Measurements from ENCODE around the gene COL17A1. TPM values are rescaled to one million over a fixed set of nuclear protein-coding genes. Genes with fewer than 3 reads are reported as not detected.

The COL17A1 gene
- polyA plus RNA-seq, 4 donors = 4.9 to 78.1 (median 35.5) TPM

- Histone ChIP-seq H3K36me3 (ENCODE audit: control insufficient read depth in 3 of 3, insufficient read depth in 2 of 3, low read depth in 1 of 3, low read length in 3 of 3) (no peaks in the 10 kb centered on the region), H3K4me1 (ENCODE audit: control insufficient read depth in 3 of 3, insufficient read depth in 2 of 3, low read depth in 1 of 3, low read length in 2 of 3) (peaks cover 0 to 18% (median 6%) of the 10 kb centered on the region in 3 donors), H3K9me3 (ENCODE audit: control insufficient read depth in 2 of 2, insufficient read depth in 1 of 2, low read depth in 1 of 2, low read length in 1 of 2) (no peaks in the 10 kb centered on the region), H3K27me3 (ENCODE audit: control insufficient read depth in 3 of 3, insufficient read depth in 3 of 3, low read length in 3 of 3) (no peaks in the 10 kb centered on the region), H3K27ac (ENCODE audit: low read depth in 1 of 3, low read length in 2 of 3) (no peak overlapping the region), H3K4me3 (ENCODE audit: low read depth in 1 of 3, low read length in 3 of 3) (no peak overlapping the region)
- DNase-seq = no peak
- WGBS, 3 donors = 78 to 83% (median 82%) methylated on average over 6 of the region's 6 CpGs
- no peak for FAIRE-seq
Measured at GRCh38 chr10:104074505-104074904, 11.2 kb downstream of the COL17A1 start.

- WGBS, 3 donors = 62 to 87% (median 68%) methylated on average over 5 of the region's 5 CpGs
- FAIRE-seq = no peak
Measured at GRCh38 chr10:104072786-104073185, 12.9 kb downstream of the COL17A1 start.

GRCh38 chr10:104069613-104070012 lies 16.1 kb downstream of the COL17A1 start:
- Histone ChIP-seq H3K27ac (ENCODE audit: low read depth in 1 of 3, low read length in 2 of 3) (peak overlapping the region in 2 of 3 donors; percentile 51 to 69), H3K4me3 (ENCODE audit: low read depth in 1 of 3, low read length in 3 of 3) (no peak overlapping the region), H3K9me3 (ENCODE audit: control insufficient read depth in 2 of 2, insufficient read depth in 1 of 2, low read depth in 1 of 2, low read length in 1 of 2) (no peaks in the 10 kb centered on the region), H3K27me3 (ENCODE audit: control insufficient read depth in 3 of 3, insufficient read depth in 3 of 3, low read length in 3 of 3) (no peaks in the 10 kb centered on the region), H3K4me1 (ENCODE audit: control insufficient read depth in 3 of 3, insufficient read depth in 2 of 3, low read depth in 1 of 3, low read length in 2 of 3) (peaks cover 0 to 30% (median 4%) of the 10 kb centered on the region in 3 donors), H3K36me3 (ENCODE audit: control insufficient read depth in 3 of 3, insufficient read depth in 2 of 3, low read depth in 1 of 3, low read length in 3 of 3) (no peaks in the 10 kb centered on the region)
- FAIRE-seq (no peak), DNase-seq (peak; percentile 73 to 95)
- WGBS, 3 donors = 17 to 42% (median 35%) methylated on average over 6 of the region's 6 CpGs

More at GRCh38 chr10:104072786-104073185, 12.9 kb downstream of the COL17A1 start:
- Histone ChIP-seq H3K9me3 (ENCODE audit: control insufficient read depth in 2 of 2, insufficient read depth in 1 of 2, low read depth in 1 of 2, low read length in 1 of 2) (no peaks in the 10 kb centered on the region), H3K4me1 (ENCODE audit: control insufficient read depth in 3 of 3, insufficient read depth in 2 of 3, low read depth in 1 of 3, low read length in 2 of 3) (peaks cover 0 to 32% (median 6%) of the 10 kb centered on the region in 3 donors), H3K27ac (ENCODE audit: low read depth in 1 of 3, low read length in 2 of 3) (no peak overlapping the region), H3K36me3 (ENCODE audit: control insufficient read depth in 3 of 3, insufficient read depth in 2 of 3, low read depth in 1 of 3, low read length in 3 of 3) (no peaks in the 10 kb centered on the region), H3K27me3 (ENCODE audit: control insufficient read depth in 3 of 3, insufficient read depth in 3 of 3, low read length in 3 of 3) (no peaks in the 10 kb centered on the region), H3K4me3 (ENCODE audit: low read depth in 1 of 3, low read length in 3 of 3) (no peak overlapping the region)
- DNase-seq = no peak

- DNase-seq (no peak), FAIRE-seq (no peak)
Measured at GRCh38 chr10:104067525-104067924, 18.2 kb downstream of the COL17A1 start.

GRCh38 chr10:104066945-104067344 lies 18.7 kb downstream of the COL17A1 start:
- 82 to 94% (median 90%) methylated on average over 7 of the region's 7 CpGs for WGBS, 3 donors
- H3K4me1 ChIP-seq (ENCODE audit: control insufficient read depth in 3 of 3, insufficient read depth in 2 of 3, low read depth in 1 of 3, low read length in 2 of 3) = peaks cover 0 to 30% (median 4%) of the 10 kb centered on the region in 3 donors
- H3K9me3 ChIP-seq (ENCODE audit: control insufficient read depth in 2 of 2, insufficient read depth in 1 of 2, low read depth in 1 of 2, low read length in 1 of 2) = no peaks in the 10 kb centered on the region
- DNase-seq = no peak
- no peaks in the 10 kb centered on the region for H3K36me3 ChIP-seq (ENCODE audit: control insufficient read depth in 3 of 3, insufficient read depth in 2 of 3, low read depth in 1 of 3, low read length in 3 of 3)
- FAIRE-seq = no peak
- H3K4me3 ChIP-seq (ENCODE audit: low read depth in 1 of 3, low read length in 3 of 3) = no peak overlapping the region
- no peak overlapping the region for H3K27ac ChIP-seq (ENCODE audit: low read depth in 1 of 3, low read length in 2 of 3)
- H3K27me3 ChIP-seq (ENCODE audit: control insufficient read depth in 3 of 3, insufficient read depth in 3 of 3, low read length in 3 of 3) = no peaks in the 10 kb centered on the region

More at GRCh38 chr10:104067525-104067924, 18.2 kb downstream of the COL17A1 start:
- 58 to 66% (median 63%) methylated on average over 12 of the region's 12 CpGs for WGBS, 3 donors
- Histone ChIP-seq H3K4me1 (ENCODE audit: control insufficient read depth in 3 of 3, insufficient read depth in 2 of 3, low read depth in 1 of 3, low read length in 2 of 3) (peaks cover 0 to 30% (median 4%) of the 10 kb centered on the region in 3 donors), H3K9me3 (ENCODE audit: control insufficient read depth in 2 of 2, insufficient read depth in 1 of 2, low read depth in 1 of 2, low read length in 1 of 2) (no peaks in the 10 kb centered on the region), H3K27ac (ENCODE audit: low read depth in 1 of 3, low read length in 2 of 3) (no peak overlapping the region), H3K4me3 (ENCODE audit: low read depth in 1 of 3, low read length in 3 of 3) (no peak overlapping the region), H3K27me3 (ENCODE audit: control insufficient read depth in 3 of 3, insufficient read depth in 3 of 3, low read length in 3 of 3) (no peaks in the 10 kb centered on the region), H3K36me3 (ENCODE audit: control insufficient read depth in 3 of 3, insufficient read depth in 2 of 3, low read depth in 1 of 3, low read length in 3 of 3) (no peaks in the 10 kb centered on the region)

GRCh38 chr10:104065748-104066147 lies 19.9 kb downstream of the COL17A1 start:
- WGBS, 3 donors = 90 to 94% (median 90%) methylated on average over 1 of the region's 1 CpG
- Histone ChIP-seq H3K4me1 (ENCODE audit: control insufficient read depth in 3 of 3, insufficient read depth in 2 of 3, low read depth in 1 of 3, low read length in 2 of 3) (peaks cover 0 to 30% (median 4%) of the 10 kb centered on the region in 3 donors), H3K36me3 (ENCODE audit: control insufficient read depth in 3 of 3, insufficient read depth in 2 of 3, low read depth in 1 of 3, low read length in 3 of 3) (no peaks in the 10 kb centered on the region), H3K27me3 (ENCODE audit: control insufficient read depth in 3 of 3, insufficient read depth in 3 of 3, low read length in 3 of 3) (no peaks in the 10 kb centered on the region), H3K4me3 (ENCODE audit: low read depth in 1 of 3, low read length in 3 of 3) (no peak overlapping the region), H3K27ac (ENCODE audit: low read depth in 1 of 3, low read length in 2 of 3) (no peak overlapping the region), H3K9me3 (ENCODE audit: control insufficient read depth in 2 of 2, insufficient read depth in 1 of 2, low read depth in 1 of 2, low read length in 1 of 2) (no peaks in the 10 kb centered on the region)
- FAIRE-seq = no peak
- DNase-seq = no peak

- DNase-seq (no peak), FAIRE-seq (no peak)
- Histone ChIP-seq H3K9me3 (ENCODE audit: control insufficient read depth in 2 of 2, insufficient read depth in 1 of 2, low read depth in 1 of 2, low read length in 1 of 2) (no peaks in the 10 kb centered on the region), H3K36me3 (ENCODE audit: control insufficient read depth in 3 of 3, insufficient read depth in 2 of 3, low read depth in 1 of 3, low read length in 3 of 3) (no peaks in the 10 kb centered on the region), H3K4me1 (ENCODE audit: control insufficient read depth in 3 of 3, insufficient read depth in 2 of 3, low read depth in 1 of 3, low read length in 2 of 3) (peaks cover 0 to 1% (median 0%) of the 10 kb centered on the region in 3 donors), H3K27ac (ENCODE audit: low read depth in 1 of 3, low read length in 2 of 3) (no peak overlapping the region), H3K27me3 (ENCODE audit: control insufficient read depth in 3 of 3, insufficient read depth in 3 of 3, low read length in 3 of 3) (no peaks in the 10 kb centered on the region), H3K4me3 (ENCODE audit: low read depth in 1 of 3, low read length in 3 of 3) (no peak overlapping the region)
- 92 to 99% (median 94%) methylated on average over 6 of the region's 6 CpGs for WGBS, 3 donors
Measured at GRCh38 chr10:104061196-104061595, 24.5 kb downstream of the COL17A1 start.

- no peak overlapping the region for H3K4me3 ChIP-seq (ENCODE audit: low read depth in 1 of 3, low read length in 3 of 3)
- H3K9me3 ChIP-seq (ENCODE audit: control insufficient read depth in 2 of 2, insufficient read depth in 1 of 2, low read depth in 1 of 2, low read length in 1 of 2) = no peaks in the 10 kb centered on the region
- H3K27ac ChIP-seq (ENCODE audit: low read depth in 1 of 3, low read length in 2 of 3) = no peak overlapping the region
- peaks cover 0 to 8% (median 0%) of the 10 kb centered on the region in 3 donors for H3K4me1 ChIP-seq (ENCODE audit: control insufficient read depth in 3 of 3, insufficient read depth in 2 of 3, low read depth in 1 of 3, low read length in 2 of 3)
- DNase-seq (peak; percentile 51 to 68), FAIRE-seq (no peak)
- no peaks in the 10 kb centered on the region for H3K27me3 ChIP-seq (ENCODE audit: control insufficient read depth in 3 of 3, insufficient read depth in 3 of 3, low read length in 3 of 3)
- 37 to 61% (median 53%) methylated on average over 4 of the region's 4 CpGs for WGBS, 3 donors
- H3K36me3 ChIP-seq (ENCODE audit: control insufficient read depth in 3 of 3, insufficient read depth in 2 of 3, low read depth in 1 of 3, low read length in 3 of 3) = peaks cover 0 to 6% (median 0%) of the 10 kb centered on the region in 3 donors
Measured at GRCh38 chr10:104059364-104059763, 26.3 kb downstream of the COL17A1 start.

GRCh38 chr10:104057717-104058116 lies 28.0 kb downstream of the COL17A1 start:
- no peak for FAIRE-seq
- Histone ChIP-seq H3K27me3 (ENCODE audit: control insufficient read depth in 3 of 3, insufficient read depth in 3 of 3, low read length in 3 of 3) (no peaks in the 10 kb centered on the region), H3K36me3 (ENCODE audit: control insufficient read depth in 3 of 3, insufficient read depth in 2 of 3, low read depth in 1 of 3, low read length in 3 of 3) (peaks cover 0 to 12% (median 0%) of the 10 kb centered on the region in 3 donors), H3K27ac (ENCODE audit: low read depth in 1 of 3, low read length in 2 of 3) (no peak overlapping the region), H3K9me3 (ENCODE audit: control insufficient read depth in 2 of 2, insufficient read depth in 1 of 2, low read depth in 1 of 2, low read length in 1 of 2) (peaks cover 0 to 9% of the 10 kb centered on the region in 2 donors), H3K4me1 (ENCODE audit: control insufficient read depth in 3 of 3, insufficient read depth in 2 of 3, low read depth in 1 of 3, low read length in 2 of 3) (peaks cover 0 to 24% (median 0%) of the 10 kb centered on the region in 3 donors), H3K4me3 (ENCODE audit: low read depth in 1 of 3, low read length in 3 of 3) (no peak overlapping the region)
- 86 to 98% (median 94%) methylated on average over 6 of the region's 6 CpGs for WGBS, 3 donors
- no peak for DNase-seq
